CD8-positive, alpha-beta memory T cell (primary cell): Measurements from ENCODE around the gene FMN1. TPM values are rescaled to one million over a fixed set of nuclear protein-coding genes. Genes with fewer than 3 reads are reported as not detected.

Source experiments
- CTCF ChIA-PET: fragments of 350-600 bp; sonication (Branson Sonifier 250); formaldehyde crosslinking; loops from one replicate; lab custom pipeline; 2021; ENCODE audit warnings: antibody characterized with exemption; lab: Charles Lee
- POLR2A ChIA-PET: fragments of 350-600 bp; sonication (Branson Sonifier 250); formaldehyde crosslinking; loops from one replicate; lab custom pipeline; 2021; ENCODE audit warnings: antibody characterized with exemption; lab: Charles Lee
- DNase-seq, 5 donors: peaks; one replicate each; pipeline versions ENCODE4 v3.0.0 to v3.0.0-alpha.2; 2020 to 2022; ENCODE audit warnings: mixed read lengths in 1 of 5
- H3K27ac ChIP-seq: one replicate; pipeline ENCODE4 v1.7.0; 2013; ENCODE audit warnings: low read depth, mild to moderate bottlenecking, low read length, moderate library complexity
- H3K27me3 ChIP-seq: 2 replicates; pipeline ENCODE4 v1.7.0; 2013; ENCODE audit warnings: low read length, mild to moderate bottlenecking; ENCODE audit not compliant: insufficient read depth, poor library complexity, severe bottlenecking
- H3K36me3 ChIP-seq: 2 replicates; pipeline ENCODE4 v1.7.0; 2013; ENCODE audit warnings: mild to moderate bottlenecking, low read length, moderate library complexity; ENCODE audit not compliant: insufficient read depth
- H3K4me1 ChIP-seq: 2 replicates; pipeline ENCODE4 v1.7.0; 2013; ENCODE audit warnings: mild to moderate bottlenecking, low read length, moderate library complexity; ENCODE audit not compliant: insufficient read depth
- H3K4me3 ChIP-seq: 2 replicates; pipeline ENCODE4 v1.7.0; 2013; ENCODE audit warnings: mild to moderate bottlenecking, low read length
- H3K9me3 ChIP-seq: 2 replicates; pipeline ENCODE4 v1.7.0; 2013; ENCODE audit warnings: mild to moderate bottlenecking, low read length
- H3K27ac Mint-ChIP-seq, 8 donors: one replicate each; pipeline ENCODE4 v1.8.0; 2020 to 2021; ENCODE audit warnings: mixed read lengths in 8 of 8, mild to moderate bottlenecking in 6 of 8, inconsistent platforms in 3 of 8, moderate library complexity in 3 of 8
- H3K27me3 Mint-ChIP-seq, 2 donors: one replicate each; pipeline ENCODE4 v1.8.0; 2020 to 2021; ENCODE audit warnings: mixed read lengths in 2 of 2, mild to moderate bottlenecking in 1 of 2, moderate library complexity in 1 of 2
- H3K36me3 Mint-ChIP-seq, 3 donors: one replicate each; pipeline ENCODE4 v1.8.0; 2020 to 2021; ENCODE audit warnings: mixed read lengths in 3 of 3, inconsistent platforms in 1 of 3, mild to moderate bottlenecking in 1 of 3
- H3K4me1 Mint-ChIP-seq, 3 donors: one replicate each; pipeline ENCODE4 v1.8.0; 2020 to 2021; ENCODE audit warnings: mixed read lengths in 3 of 3, inconsistent platforms in 1 of 3, mild to moderate bottlenecking in 1 of 3
- H3K4me3 Mint-ChIP-seq, 7 donors: one replicate each; pipeline ENCODE4 v1.8.0; 2020 to 2021; ENCODE audit warnings: mixed read lengths in 7 of 7, mild to moderate bottlenecking in 6 of 7, moderate library complexity in 4 of 7, inconsistent platforms in 2 of 7
- H3K9me3 Mint-ChIP-seq, 5 donors: one replicate each; pipeline ENCODE4 v1.8.0; 2020 to 2022; ENCODE audit warnings: mixed read lengths in 5 of 5, mild to moderate bottlenecking in 3 of 5, moderate library complexity in 2 of 5, inconsistent platforms in 1 of 5
- polyA plus RNA-seq: library from polyadenylated mRNA; unstranded; fragments of 300-500 nt; fragmentation: Illumina TruSeq; gene quantifications from one replicate; pipeline ENCODE4 v1.2.3, GENCODE V29; 2021
- total RNA-seq, 2 experiments: library from RNA; stranded (reverse); gene quantifications; one replicate each; pipeline ENCODE4 v1.2.3, GENCODE V29; 2021

The FMN1 gene
- total RNA-seq (under 1 TPM; 0.11 to 0.24 TPM), polyA plus RNA-seq (0.09 TPM)

DNA sequence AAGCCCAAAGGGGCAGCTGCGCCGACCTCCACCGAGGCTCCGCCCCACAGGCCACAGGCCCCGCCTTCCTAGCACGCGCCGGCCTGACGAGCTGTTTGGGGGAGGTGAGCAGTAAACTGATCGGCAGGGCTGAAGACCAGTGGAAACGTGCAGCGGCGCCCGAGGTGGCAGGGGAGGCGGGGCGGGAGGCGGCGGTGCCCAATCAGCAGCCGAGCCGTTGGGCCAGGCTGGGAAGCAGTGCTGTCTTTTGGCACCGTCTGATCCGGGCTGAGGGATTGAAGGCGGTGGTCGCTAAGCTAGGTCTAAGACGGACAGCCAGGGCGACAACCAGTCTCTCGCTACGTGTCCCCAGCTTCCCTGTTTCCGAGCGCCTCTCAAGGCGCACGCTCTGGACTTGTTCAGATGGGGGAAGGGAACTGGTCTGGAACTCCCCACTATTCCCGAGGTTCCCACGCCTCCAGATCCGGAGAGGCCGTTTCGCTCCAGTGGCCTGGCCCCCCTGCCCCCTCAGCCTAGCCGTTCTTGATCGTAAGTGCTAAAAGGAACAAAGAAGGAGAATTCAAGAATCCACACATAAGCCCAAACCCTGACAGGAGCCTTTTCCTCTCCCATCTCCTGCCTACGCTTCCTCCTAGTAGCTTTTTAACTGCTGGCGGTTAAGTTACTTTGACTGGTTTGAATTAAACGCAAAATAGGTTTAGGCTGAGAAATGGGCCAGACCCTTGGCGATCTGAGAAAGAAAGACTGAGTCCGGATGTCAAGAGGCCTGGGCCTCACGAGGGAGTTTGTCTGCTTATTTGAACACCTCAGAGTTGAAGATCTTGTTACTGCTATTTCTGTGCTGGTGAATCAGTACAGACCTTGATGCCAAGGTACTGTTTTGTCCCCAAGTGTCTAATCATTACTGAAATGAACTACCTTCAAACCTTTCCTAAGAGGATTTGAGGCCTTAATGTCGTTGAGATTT lies at the start of gene FMN1:
TSS of gene FMN1 (minus strand) at position 11 of the 967 bp plus-strand sequence. CDS start 39,800 bp downstream, outside the sequence.
- Mint-ChIP-seq H3K27ac (peak within 1 kb of the TSS in 2 of 8 donors; percentile 64 to 73), H3K36me3 (no peaks in the 10 kb centered on the region), H3K4me1 (peaks cover 10 to 18% (median 15%) of the 10 kb centered on the region in 3 donors), H3K4me3 (peak within 1 kb of the TSS in 6 of 7 donors; percentile 50 to 83 (median 76)), H3K9me3 (peaks cover 0 to 2% (median 0%) of the 10 kb centered on the region in 5 donors), H3K27me3 (peaks cover 13 to 25% of the 10 kb centered on the region in 2 donors)
- H3K27ac ChIP-seq: no peak within 1 kb of the TSS
- H3K4me3 ChIP-seq: peak within 1 kb of the TSS; percentile 82
- ChIA-PET CTCF (no interaction called here), POLR2A (no interaction called here)
- H3K9me3 ChIP-seq: no peaks in the 10 kb centered on the region
- H3K36me3 ChIP-seq: no peaks in the 10 kb centered on the region
- H3K4me1 ChIP-seq: no peaks in the 10 kb centered on the region
- H3K27me3 ChIP-seq: no peaks in the 10 kb centered on the region
- peak; percentile 68 to 84 (median 76) for DNase-seq

DNA sequence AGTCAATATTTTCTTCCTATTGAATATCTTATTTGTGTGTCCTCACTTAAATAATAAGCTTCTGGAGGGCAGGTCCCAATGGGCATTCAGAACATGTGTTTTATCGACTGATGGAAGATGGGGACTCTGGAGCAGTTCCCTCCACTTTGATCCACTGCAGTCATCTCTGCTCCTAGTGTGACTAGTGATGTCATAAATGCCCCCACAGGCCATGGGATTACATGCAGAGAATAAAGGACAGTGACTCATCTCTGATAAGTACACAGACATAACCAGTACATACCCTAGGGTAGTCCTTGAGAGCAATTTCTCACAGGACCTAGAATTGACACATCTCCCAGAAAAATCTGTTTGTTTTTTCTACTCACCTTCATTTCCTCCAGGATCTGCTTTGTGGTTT lies 49.4 kb upstream of the FMN1 start:
- Histone ChIP-seq H3K4me1 (no peaks in the 10 kb centered on the region), H3K27ac (no peak overlapping the region), H3K27me3 (no peaks in the 10 kb centered on the region), H3K4me3 (no peak overlapping the region), H3K36me3 (no peaks in the 10 kb centered on the region), H3K9me3 (no peaks in the 10 kb centered on the region)
- Mint-ChIP-seq H3K4me1 (no peaks in the 10 kb centered on the region), H3K27ac (no peak overlapping the region), H3K27me3 (peaks cover 0 to 3% of the 10 kb centered on the region in 2 donors), H3K9me3 (no peaks in the 10 kb centered on the region), H3K4me3 (no peak overlapping the region), H3K36me3 (no peaks in the 10 kb centered on the region)
- CTCF ChIA-PET: no interaction called here
- DNase-seq: no peak
- POLR2A ChIA-PET: no interaction called here

DNA sequence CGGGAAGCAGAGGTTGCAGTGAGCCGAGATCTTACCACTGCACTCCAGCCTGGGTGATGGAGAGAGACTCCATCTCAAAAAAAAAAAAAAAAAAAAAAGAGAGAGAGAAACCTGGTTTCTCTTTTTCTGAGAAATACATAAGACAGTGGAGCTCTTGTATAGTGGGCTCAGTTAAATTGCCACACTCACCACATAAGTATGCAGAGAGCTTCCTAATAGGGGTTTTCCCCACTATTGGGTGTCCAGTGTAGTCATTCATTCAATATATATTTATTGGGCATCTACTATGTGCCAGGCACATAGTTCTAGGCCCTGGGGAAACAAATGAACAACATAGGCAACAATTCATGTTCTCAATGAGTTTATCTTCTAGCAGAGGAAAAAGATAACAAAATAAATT lies 48.9 kb upstream of the FMN1 start:
- Histone ChIP-seq H3K4me3 (no peak overlapping the region), H3K36me3 (no peaks in the 10 kb centered on the region), H3K9me3 (no peaks in the 10 kb centered on the region), H3K27me3 (no peaks in the 10 kb centered on the region), H3K27ac (no peak overlapping the region), H3K4me1 (no peaks in the 10 kb centered on the region)
- ChIA-PET CTCF (no interaction called here), POLR2A (no interaction called here)
- H3K36me3 Mint-ChIP-seq: no peaks in the 10 kb centered on the region
- H3K27me3 Mint-ChIP-seq: no peaks in the 10 kb centered on the region
- no peaks in the 10 kb centered on the region for H3K9me3 Mint-ChIP-seq
- no peak overlapping the region for H3K4me3 Mint-ChIP-seq
- DNase-seq: no peak
- no peak overlapping the region for H3K27ac Mint-ChIP-seq
- H3K4me1 Mint-ChIP-seq: no peaks in the 10 kb centered on the region

DNA sequence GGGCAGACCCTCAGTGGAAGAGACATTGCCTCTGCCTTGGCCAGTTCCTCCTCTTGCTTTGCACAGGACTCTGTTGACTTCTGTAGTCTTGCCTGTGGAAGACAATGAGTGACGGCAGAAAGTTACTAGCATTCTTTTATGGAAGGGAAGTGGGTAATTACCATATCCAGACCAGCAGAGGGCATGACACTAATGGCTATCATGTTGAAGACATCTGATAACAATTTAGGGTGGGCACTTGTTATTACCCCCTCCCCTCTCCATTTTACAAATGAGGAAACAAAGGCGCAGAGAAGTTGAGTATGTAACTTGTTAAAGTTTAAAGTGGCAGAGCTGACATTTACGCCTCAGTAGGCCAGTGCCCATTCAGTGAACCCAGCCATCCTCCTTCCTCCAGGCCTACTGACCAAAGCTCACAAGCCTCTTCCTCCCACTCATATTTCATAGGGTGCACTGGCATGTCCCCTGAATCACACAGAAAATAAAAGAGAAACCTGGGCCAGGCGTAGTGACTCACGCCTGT lies 48.2 kb upstream of the FMN1 start:
- no peak overlapping the region for H3K4me3 ChIP-seq
- no peaks in the 10 kb centered on the region for H3K4me1 Mint-ChIP-seq
- H3K27ac Mint-ChIP-seq: no peak overlapping the region
- POLR2A ChIA-PET: no interaction called here
- H3K27me3 Mint-ChIP-seq: no peaks in the 10 kb centered on the region
- H3K4me3 Mint-ChIP-seq: no peak overlapping the region
- no peaks in the 10 kb centered on the region for H3K4me1 ChIP-seq
- H3K27ac ChIP-seq: no peak overlapping the region
- CTCF ChIA-PET: no interaction called here
- DNase-seq: no peak
- H3K36me3 ChIP-seq: no peaks in the 10 kb centered on the region
- H3K9me3 ChIP-seq: no peaks in the 10 kb centered on the region
- H3K27me3 ChIP-seq: no peaks in the 10 kb centered on the region
- no peaks in the 10 kb centered on the region for H3K36me3 Mint-ChIP-seq
- no peaks in the 10 kb centered on the region for H3K9me3 Mint-ChIP-seq

DNA sequence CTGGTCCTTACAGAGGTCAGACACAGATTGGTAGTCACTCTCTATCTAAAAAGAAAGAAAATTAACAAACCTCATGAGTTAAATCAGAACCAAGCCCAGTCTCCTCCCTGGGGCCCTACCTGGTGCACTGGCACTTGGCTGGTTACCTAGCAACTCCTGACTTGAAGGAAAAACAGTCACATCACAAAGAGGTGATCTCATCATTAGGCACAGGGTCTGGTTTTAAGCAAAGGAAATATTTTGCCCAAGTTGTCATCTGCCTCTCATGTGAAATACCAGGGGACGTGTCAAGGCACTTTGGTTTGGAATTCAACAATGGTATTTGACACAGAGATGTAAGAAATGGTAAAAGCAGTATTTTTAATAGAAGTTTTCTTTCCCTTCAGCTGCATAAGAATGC lies 47.7 kb upstream of the FMN1 start:
- DNase-seq: no peak
- H3K27ac Mint-ChIP-seq: no peak overlapping the region
- Histone ChIP-seq H3K36me3 (no peaks in the 10 kb centered on the region), H3K9me3 (no peaks in the 10 kb centered on the region), H3K27me3 (no peaks in the 10 kb centered on the region), H3K4me1 (no peaks in the 10 kb centered on the region), H3K4me3 (no peak overlapping the region), H3K27ac (no peak overlapping the region)
- ChIA-PET CTCF (no interaction called here), POLR2A (no interaction called here)
- no peak overlapping the region for H3K4me3 Mint-ChIP-seq
- H3K4me1 Mint-ChIP-seq: no peaks in the 10 kb centered on the region
- H3K36me3 Mint-ChIP-seq: no peaks in the 10 kb centered on the region
- no peaks in the 10 kb centered on the region for H3K9me3 Mint-ChIP-seq
- no peaks in the 10 kb centered on the region for H3K27me3 Mint-ChIP-seq

GRCh38 chr15:33236841-33237509 lies 42.5 kb upstream of the FMN1 start:
- Histone ChIP-seq H3K9me3 (no peaks in the 10 kb centered on the region), H3K4me3 (no peak overlapping the region), H3K4me1 (no peaks in the 10 kb centered on the region), H3K27me3 (no peaks in the 10 kb centered on the region), H3K27ac (no peak overlapping the region), H3K36me3 (no peaks in the 10 kb centered on the region)
- ChIA-PET CTCF (no interaction called here), POLR2A (no interaction called here)
- H3K27me3 Mint-ChIP-seq: peaks cover 0 to 6% of the 10 kb centered on the region in 2 donors
- no peak overlapping the region for H3K27ac Mint-ChIP-seq
- no peak for DNase-seq
- H3K36me3 Mint-ChIP-seq: no peaks in the 10 kb centered on the region
- no peaks in the 10 kb centered on the region for H3K4me1 Mint-ChIP-seq
- no peaks in the 10 kb centered on the region for H3K9me3 Mint-ChIP-seq
- no peak overlapping the region for H3K4me3 Mint-ChIP-seq

DNA sequence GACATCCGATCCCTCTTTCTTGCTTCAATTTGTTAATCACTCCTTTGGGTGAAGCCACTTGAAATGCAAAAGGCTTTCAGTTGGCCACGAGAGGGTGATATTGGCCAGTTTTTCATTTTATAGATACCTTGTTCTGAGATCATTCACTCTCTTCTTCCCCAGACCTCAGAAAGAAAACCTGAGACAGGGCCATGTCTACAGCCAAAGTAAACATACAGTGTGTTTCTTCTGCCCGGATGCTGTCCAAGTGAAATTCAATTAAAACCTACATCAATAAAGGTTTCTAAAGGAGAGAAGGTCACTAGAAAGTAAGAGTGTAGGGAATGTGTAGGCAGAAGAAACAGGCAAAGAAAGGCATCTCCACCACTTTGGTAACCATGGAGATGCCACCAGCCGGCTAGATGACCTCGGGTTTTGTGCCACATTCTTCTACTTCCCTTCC lies 39.5 kb upstream of the FMN1 start:
- H3K36me3 ChIP-seq: no peaks in the 10 kb centered on the region
- H3K4me3 ChIP-seq: no peak overlapping the region
- H3K36me3 Mint-ChIP-seq: no peaks in the 10 kb centered on the region
- no peaks in the 10 kb centered on the region for H3K9me3 Mint-ChIP-seq
- no peak overlapping the region for H3K27ac Mint-ChIP-seq
- no peaks in the 10 kb centered on the region for H3K4me1 Mint-ChIP-seq
- no peak overlapping the region for H3K4me3 Mint-ChIP-seq
- H3K27me3 Mint-ChIP-seq: peaks cover 0 to 6% of the 10 kb centered on the region in 2 donors
- POLR2A ChIA-PET: no interaction called here
- CTCF ChIA-PET: no interaction called here
- H3K27me3 ChIP-seq: no peaks in the 10 kb centered on the region
- no peaks in the 10 kb centered on the region for H3K9me3 ChIP-seq
- no peaks in the 10 kb centered on the region for H3K4me1 ChIP-seq
- H3K27ac ChIP-seq: no peak overlapping the region
- no peak for DNase-seq
